Chondrocyte (in vitro differentiated cells): Measurements from ENCODE around the gene NR2C2. TPM values are rescaled to one million over a fixed set of nuclear protein-coding genes. Genes with fewer than 3 reads are reported as not detected.

ENCODE experiments used
- DNase-seq: peaks from one replicate; pipeline ENCODE4 v3.0.0; 2021; ENCODE audit warnings: mixed read lengths, low spot score
- H3K27ac Mint-ChIP-seq: one replicate; pipeline ENCODE4 v1.8.0; 2021; ENCODE audit warnings: mild to moderate bottlenecking, moderate library complexity, mixed read lengths; ENCODE audit not compliant: unreplicated experiment
- H3K27me3 Mint-ChIP-seq: 2 replicates; pipeline ENCODE4 v1.8.0; 2021; ENCODE audit warnings: low read depth, mixed read lengths
- H3K36me3 Mint-ChIP-seq: 2 replicates; pipeline ENCODE4 v1.8.0; 2021; ENCODE audit warnings: low read depth, mixed read lengths
- H3K4me1 Mint-ChIP-seq: 2 replicates; pipeline ENCODE4 v1.8.0; 2021; ENCODE audit warnings: low read depth, mild to moderate bottlenecking, mixed read lengths
- H3K4me3 Mint-ChIP-seq: one replicate; pipeline ENCODE4 v1.8.0; 2021; ENCODE audit warnings: mild to moderate bottlenecking, moderate library complexity, mixed read lengths; ENCODE audit not compliant: unreplicated experiment
- H3K9me3 Mint-ChIP-seq: 2 replicates; pipeline ENCODE4 v1.8.0; 2021; ENCODE audit warnings: low read depth, mixed read lengths
- total RNA-seq: library from RNA; stranded (reverse); gene quantifications from 3 replicates; pipeline ENCODE4 v1.2.1, GENCODE V29; 2021
- TF ChIP-seq, protein P1 (sequence below): fragments of 200-600 bp; sonication (generic); IDR thresholded peaks from 2 replicates; pipeline ENCODE4 v1.5.0; 2021; ENCODE audit warnings: antibody characterized with exemption, mild to moderate bottlenecking, moderate library complexity

The NR2C2 gene
- total RNA-seq, 1 donor from 2014 or later = 42.5 TPM

DNA sequence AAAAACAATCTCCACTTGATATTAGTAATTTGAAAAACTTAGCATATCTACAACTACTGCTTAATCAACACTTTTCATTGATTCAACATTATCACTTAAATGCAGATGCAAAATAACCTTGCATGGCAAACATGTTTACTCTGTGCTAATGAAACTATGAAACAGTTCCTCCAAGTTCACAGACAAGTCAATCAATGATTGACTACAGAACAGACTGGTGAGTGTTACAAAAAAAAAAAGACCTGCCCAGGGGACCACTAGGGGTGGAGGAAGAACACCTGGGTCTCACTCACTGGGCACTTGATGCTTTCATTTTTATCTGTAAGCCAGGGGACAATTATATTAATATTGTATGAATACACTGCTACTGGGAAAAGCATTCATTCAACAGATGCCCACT lies 4.3 kb upstream of the NR2C2 start:
- H3K4me1 Mint-ChIP-seq = peaks cover 16% of the 10 kb centered on the region
- H3K36me3 Mint-ChIP-seq = peaks cover 8% of the 10 kb centered on the region
- TF ChIP-seq, protein P1, sequence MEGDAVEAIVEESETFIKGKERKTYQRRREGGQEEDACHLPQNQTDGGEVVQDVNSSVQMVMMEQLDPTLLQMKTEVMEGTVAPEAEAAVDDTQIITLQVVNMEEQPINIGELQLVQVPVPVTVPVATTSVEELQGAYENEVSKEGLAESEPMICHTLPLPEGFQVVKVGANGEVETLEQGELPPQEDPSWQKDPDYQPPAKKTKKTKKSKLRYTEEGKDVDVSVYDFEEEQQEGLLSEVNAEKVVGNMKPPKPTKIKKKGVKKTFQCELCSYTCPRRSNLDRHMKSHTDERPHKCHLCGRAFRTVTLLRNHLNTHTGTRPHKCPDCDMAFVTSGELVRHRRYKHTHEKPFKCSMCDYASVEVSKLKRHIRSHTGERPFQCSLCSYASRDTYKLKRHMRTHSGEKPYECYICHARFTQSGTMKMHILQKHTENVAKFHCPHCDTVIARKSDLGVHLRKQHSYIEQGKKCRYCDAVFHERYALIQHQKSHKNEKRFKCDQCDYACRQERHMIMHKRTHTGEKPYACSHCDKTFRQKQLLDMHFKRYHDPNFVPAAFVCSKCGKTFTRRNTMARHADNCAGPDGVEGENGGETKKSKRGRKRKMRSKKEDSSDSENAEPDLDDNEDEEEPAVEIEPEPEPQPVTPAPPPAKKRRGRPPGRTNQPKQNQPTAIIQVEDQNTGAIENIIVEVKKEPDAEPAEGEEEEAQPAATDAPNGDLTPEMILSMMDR = no peak
- H3K27ac Mint-ChIP-seq = no peak overlapping the region
- no peak for DNase-seq
- no peaks in the 10 kb centered on the region for H3K9me3 Mint-ChIP-seq
- H3K27me3 Mint-ChIP-seq = no peaks in the 10 kb centered on the region
- no peak overlapping the region for H3K4me3 Mint-ChIP-seq

DNA sequence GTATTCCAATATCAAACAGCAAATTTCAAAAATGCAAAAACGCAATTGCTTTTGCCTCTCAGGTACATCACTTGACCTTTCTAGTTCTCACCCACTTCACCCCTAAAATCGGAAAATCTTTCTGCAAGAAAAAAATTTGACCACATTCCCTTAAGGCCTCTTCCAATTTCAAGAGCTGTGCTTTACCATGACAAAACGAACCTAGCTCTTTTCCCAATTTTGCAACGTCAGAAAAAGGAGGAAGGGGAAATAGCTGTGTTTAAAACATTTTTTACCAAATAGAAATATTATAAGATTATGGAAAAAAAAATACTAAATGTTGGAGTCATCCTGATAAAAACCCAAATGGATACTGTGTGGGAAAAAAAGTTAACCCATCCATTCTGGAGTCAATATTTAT lies 1.1 kb upstream of the NR2C2 start:
- Mint-ChIP-seq H3K27me3 (no peaks in the 10 kb centered on the region), H3K4me1 (peaks cover 28% of the 10 kb centered on the region), H3K4me3 (peak overlapping the region; percentile 81), H3K9me3 (no peaks in the 10 kb centered on the region), H3K36me3 (peaks cover 10% of the 10 kb centered on the region), H3K27ac (peak overlapping the region; percentile 93)
- TF ChIP-seq, protein P1 = no peak
- DNase-seq = no peak

DNA sequence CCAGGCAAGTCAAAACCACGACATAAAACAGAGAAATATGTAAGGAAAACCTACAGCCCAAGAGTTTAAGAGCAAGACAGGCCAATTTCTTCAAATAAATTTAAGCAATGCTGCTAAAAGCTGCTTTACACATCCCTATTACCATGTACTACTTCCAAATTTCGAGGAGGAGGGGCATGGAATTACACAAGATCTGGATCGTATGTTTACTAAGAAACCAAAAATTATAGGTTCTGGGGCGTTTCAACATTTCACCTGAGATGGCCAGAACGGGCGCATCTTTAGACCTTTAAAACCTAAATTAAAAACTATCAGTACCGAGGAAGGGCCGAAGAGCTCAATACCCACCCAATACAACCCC lies 664 bp upstream of the NR2C2 start:
- H3K4me1 Mint-ChIP-seq = peaks cover 28% of the 10 kb centered on the region
- peak overlapping the region; percentile 93 for H3K27ac Mint-ChIP-seq
- peaks cover 10% of the 10 kb centered on the region for H3K36me3 Mint-ChIP-seq
- H3K4me3 Mint-ChIP-seq = peak overlapping the region; percentile 81
- no peaks in the 10 kb centered on the region for H3K9me3 Mint-ChIP-seq
- no peaks in the 10 kb centered on the region for H3K27me3 Mint-ChIP-seq
- DNase-seq = no peak
- TF ChIP-seq, protein P1 = no peak

DNA sequence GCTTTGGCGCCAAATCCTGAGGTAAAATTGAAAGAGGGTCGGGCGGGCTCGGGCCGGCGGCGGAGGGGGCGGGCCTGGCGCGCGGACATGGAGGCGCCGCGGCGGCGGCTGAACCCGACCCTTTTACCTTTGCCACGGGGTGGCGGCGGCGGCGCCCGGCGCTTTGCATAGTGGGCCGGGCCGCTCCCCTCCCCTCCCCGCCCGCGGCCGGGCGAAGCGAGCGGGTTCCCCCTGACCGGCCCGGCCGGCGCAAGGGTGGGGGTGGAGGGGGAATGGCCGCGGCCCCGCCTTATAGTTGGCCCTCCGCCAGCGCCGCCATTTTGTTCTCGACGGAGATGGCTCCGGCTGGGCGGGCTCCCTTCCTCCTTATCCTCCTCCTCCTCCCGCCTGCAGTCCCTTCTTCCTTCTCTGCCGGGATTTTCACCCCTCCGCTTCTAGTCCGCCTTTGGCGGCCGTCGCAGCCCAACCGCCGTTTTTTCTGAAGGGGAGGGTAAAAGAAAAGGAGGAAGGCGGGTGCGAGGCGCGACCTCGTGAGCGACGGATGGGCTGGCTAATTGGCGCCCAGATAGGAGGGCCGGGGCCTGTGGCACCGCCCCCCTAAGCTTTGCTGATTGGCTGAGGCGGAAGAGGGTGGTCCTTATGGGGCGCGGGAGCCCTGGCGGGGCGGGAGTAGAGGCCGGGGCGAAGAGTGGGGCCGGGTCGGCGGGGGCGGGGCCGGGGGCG lies 664 bp downstream of the NR2C2 start:
- peaks cover 9% of the 10 kb centered on the region for H3K36me3 Mint-ChIP-seq
- no peaks in the 10 kb centered on the region for H3K9me3 Mint-ChIP-seq
- H3K4me1 Mint-ChIP-seq = peaks cover 28% of the 10 kb centered on the region
- TF ChIP-seq, protein P1 = no peak
- H3K27ac Mint-ChIP-seq = peak overlapping the region; percentile 100
- no peaks in the 10 kb centered on the region for H3K27me3 Mint-ChIP-seq
- DNase-seq = peak; percentile 97
- peak overlapping the region; percentile 98 for H3K4me3 Mint-ChIP-seq

DNA sequence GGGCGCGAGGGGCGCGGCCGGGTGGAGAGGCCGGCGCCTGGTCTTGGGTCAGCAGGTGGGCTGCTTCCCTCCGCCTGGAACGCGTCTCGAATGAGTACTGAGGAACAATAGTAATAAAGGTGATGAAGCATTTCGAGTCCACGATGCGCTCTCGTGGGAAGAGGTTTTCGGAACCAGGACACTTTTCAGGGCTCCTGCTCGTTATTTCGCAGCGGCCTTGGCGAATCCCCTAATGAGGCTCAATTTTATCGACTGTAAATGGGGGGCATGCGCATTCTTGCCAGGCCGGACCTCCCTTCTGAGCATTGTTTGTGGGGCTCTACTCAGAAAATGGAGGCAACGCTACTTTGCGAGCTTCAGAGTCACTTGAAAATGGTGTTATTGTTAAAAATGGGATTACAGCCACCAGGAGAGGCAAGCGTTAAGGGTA lies 1.2 kb downstream of the NR2C2 start:
- peaks cover 28% of the 10 kb centered on the region for H3K4me1 Mint-ChIP-seq
- peak overlapping the region; percentile 98 for H3K4me3 Mint-ChIP-seq
- no peaks in the 10 kb centered on the region for H3K9me3 Mint-ChIP-seq
- DNase-seq = no peak
- TF ChIP-seq, protein P1 = no peak
- peaks cover 8% of the 10 kb centered on the region for H3K36me3 Mint-ChIP-seq
- H3K27ac Mint-ChIP-seq = peak overlapping the region; percentile 100
- H3K27me3 Mint-ChIP-seq = no peaks in the 10 kb centered on the region
